Esophagus muscularis mucosa (tissue), 4 donors: ENCODE measurements around the gene TNS1. TPM values are rescaled to one million over a fixed set of nuclear protein-coding genes. Genes with fewer than 3 reads are reported as not detected.

Experiments
- DNase-seq: peaks from one replicate; pipeline ENCODE4 v3.0.0-alpha.2; 2017; ENCODE audit errors: extremely low spot score
- H3K27ac ChIP-seq, 4 donors: fragments of 200-600 bp; sonication (generic); replicated peaks in 1 of 4; 1 replicate in 3 of 4; 2 replicates in 1 of 4; pipeline ENCODE4 v1.5.1; 2016 to 2019; ENCODE audit warnings: mild to moderate bottlenecking in 1 of 4
- H3K27me3 ChIP-seq, 4 donors: fragments of 200-600 bp; sonication (generic); one replicate each; pipeline versions ENCODE4 v1.5.1 to v1.6.0; 2016 to 2019
- H3K36me3 ChIP-seq, 4 donors: fragments of 200-600 bp; sonication (generic); one replicate each; pipeline ENCODE4 v1.5.1; 2016 to 2019
- H3K4me1 ChIP-seq, 4 donors: fragments of 200-600 bp; sonication (generic); one replicate each; pipeline ENCODE4 v1.5.1; 2016 to 2019
- H3K4me3 ChIP-seq, 4 donors: fragments of 200-600 bp; sonication (generic); 1 replicate in 2 of 4; 2 replicates in 2 of 4; pipeline ENCODE4 v1.5.1; 2016 to 2019; ENCODE audit warnings: mild to moderate bottlenecking in 4 of 4, moderate library complexity in 1 of 4
- H3K9me3 ChIP-seq, 4 donors: fragments of 200-600 bp; sonication (generic); 1 replicate in 3 of 4; 2 replicates in 1 of 4; pipeline ENCODE4 v1.5.1; 2016 to 2019
- EP300 ChIP-seq: sonication (generic); formaldehyde crosslinking; IDR thresholded peaks from one replicate; pipeline ENCODE4 v1.6.1; 2017; ENCODE audit warnings: antibody characterized with exemption
- POLR2A ChIP-seq: fragments of 450-650 bp; IDR thresholded peaks from one replicate; pipeline ENCODE4 v1.6.1; 2017; ENCODE audit warnings: antibody characterized with exemption, moderate library complexity, mild to moderate bottlenecking, low read depth
- POLR2AphosphoS5 ChIP-seq, 2 donors: sonication (generic); formaldehyde crosslinking; IDR thresholded peaks; one replicate each; pipeline ENCODE4 v1.6.1; 2017; ENCODE audit warnings: antibody characterized with exemption in 2 of 2
- WGBS: methylation state at CpG from one replicate; pipeline ENCODE4 v1.1.5; 2018; 5-methylcytosine and 5-hydroxymethylcytosine counted together
- intact Hi-C: fragments of 100-400 bp; cut with DNase I; formaldehyde crosslinking; loops from one replicate; pipeline ENCODE4 v1.15.1; 2023
- total RNA-seq, 4 donors: library from RNA; depleted of rRNA; stranded (reverse); fragments of >200 nt; gene quantifications; one replicate each; pipeline versions ENCODE4 v1.1.0 to v1.2.1, GENCODE V29; 2016
- TF ChIP-seq, protein P1 (sequence below), 3 experiments: fragments of 200-600 bp in 2 of 3; fragments of 450-650 bp in 1 of 3; sonication (generic) in 2 of 3; IDR thresholded peaks; one replicate each; pipeline ENCODE4 v1.5.1; 2017 to 2019; ENCODE audit warnings: antibody characterized with exemption in 3 of 3, mild to moderate bottlenecking in 2 of 3, moderate library complexity in 1 of 3

TNS1 gene
- total RNA-seq, 4 donors from 2014 or later, result 1,001 to 2,170 (median 1,411) TPM

GRCh38 chr2:217923007-217923686, 79.6 kb downstream of the TNS1 start:
- 64% methylated on average over 7 of the region's 8 CpGs for WGBS
- Histone ChIP-seq H3K36me3 (peaks cover 0 to 31% (median 15%) of the 10 kb centered on the region in 4 donors), H3K27ac (peak overlapping the region; percentile 89 to 98 (median 97)), H3K4me1 (peaks cover 100% of the 10 kb centered on the region in 4 donors), H3K4me3 (peak overlapping the region; percentile 26 to 35 (median 32)), H3K27me3 (no peaks in the 10 kb centered on the region), H3K9me3 (no peaks in the 10 kb centered on the region)
- TF ChIP-seq EP300 (no peak), POLR2A (no peak), POLR2AphosphoS5 (IDR thresholded peaks at IDR 0.05) (no peak)
- TF ChIP-seq, protein P1, sequence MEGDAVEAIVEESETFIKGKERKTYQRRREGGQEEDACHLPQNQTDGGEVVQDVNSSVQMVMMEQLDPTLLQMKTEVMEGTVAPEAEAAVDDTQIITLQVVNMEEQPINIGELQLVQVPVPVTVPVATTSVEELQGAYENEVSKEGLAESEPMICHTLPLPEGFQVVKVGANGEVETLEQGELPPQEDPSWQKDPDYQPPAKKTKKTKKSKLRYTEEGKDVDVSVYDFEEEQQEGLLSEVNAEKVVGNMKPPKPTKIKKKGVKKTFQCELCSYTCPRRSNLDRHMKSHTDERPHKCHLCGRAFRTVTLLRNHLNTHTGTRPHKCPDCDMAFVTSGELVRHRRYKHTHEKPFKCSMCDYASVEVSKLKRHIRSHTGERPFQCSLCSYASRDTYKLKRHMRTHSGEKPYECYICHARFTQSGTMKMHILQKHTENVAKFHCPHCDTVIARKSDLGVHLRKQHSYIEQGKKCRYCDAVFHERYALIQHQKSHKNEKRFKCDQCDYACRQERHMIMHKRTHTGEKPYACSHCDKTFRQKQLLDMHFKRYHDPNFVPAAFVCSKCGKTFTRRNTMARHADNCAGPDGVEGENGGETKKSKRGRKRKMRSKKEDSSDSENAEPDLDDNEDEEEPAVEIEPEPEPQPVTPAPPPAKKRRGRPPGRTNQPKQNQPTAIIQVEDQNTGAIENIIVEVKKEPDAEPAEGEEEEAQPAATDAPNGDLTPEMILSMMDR (IDR thresholded peaks at IDR 0.05), result no peak
- DNase-seq, result no peak
- intact Hi-C loops, result no loop called here

DNA sequence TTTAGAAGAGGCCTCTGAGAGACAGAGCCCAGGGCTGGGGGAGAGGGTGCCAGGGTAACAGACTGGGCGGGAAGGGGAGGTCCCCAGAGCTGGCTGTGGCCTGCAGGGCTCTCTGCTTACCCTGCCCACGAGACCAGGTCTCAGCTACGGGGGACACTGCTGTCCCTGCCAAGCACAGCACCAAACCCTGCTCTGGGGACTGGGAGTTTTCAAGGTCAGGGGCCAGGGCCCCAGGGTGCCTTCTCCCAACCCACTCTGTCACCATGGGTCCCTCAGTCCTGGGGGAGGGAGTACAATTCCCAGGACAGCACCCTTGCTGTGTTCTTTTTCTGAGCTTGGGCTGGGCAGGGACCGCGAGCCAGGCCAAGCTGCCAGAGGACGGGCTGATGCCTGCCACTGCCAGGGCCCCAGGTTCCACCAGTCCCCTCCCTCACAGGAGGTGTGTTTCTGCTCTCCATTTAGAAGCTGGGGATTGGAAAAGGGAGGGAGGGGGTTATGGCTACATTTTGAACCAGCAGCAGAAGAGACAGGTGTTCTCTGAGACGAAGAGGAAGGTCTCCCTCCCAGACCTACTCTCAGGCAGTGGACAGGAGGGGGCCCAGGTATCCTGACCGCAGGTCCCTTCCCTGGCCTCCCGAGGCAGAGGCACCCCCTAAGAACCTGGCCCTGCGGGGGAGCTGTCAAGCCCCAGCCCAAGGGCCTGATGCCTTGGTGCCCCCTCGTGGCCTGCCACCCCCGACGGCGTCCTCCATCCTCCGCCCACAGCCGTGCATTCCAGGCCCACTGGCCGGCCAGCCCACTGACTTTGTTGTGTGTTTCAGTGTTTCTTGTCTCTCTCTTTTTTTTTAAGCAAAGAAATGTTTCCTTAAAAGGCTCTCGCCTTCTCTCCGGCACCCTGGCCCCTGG, 80.4 kb downstream of the TNS1 start:
- Histone ChIP-seq H3K4me1 (peaks cover 100% of the 10 kb centered on the region in 4 donors), H3K36me3 (peaks cover 0 to 31% (median 18%) of the 10 kb centered on the region in 4 donors), H3K27ac (peak overlapping the region; percentile 89 to 98 (median 97)), H3K9me3 (no peaks in the 10 kb centered on the region), H3K4me3 (peak overlapping the region; percentile 26 to 43 (median 32)), H3K27me3 (no peaks in the 10 kb centered on the region)
- 33% methylated on average over 14 of the region's 19 CpGs for WGBS
- intact Hi-C loops, result no loop called here
- no peak for DNase-seq
- TF ChIP-seq POLR2AphosphoS5 (IDR thresholded peaks at IDR 0.05) (peak in 1 of 2 donors; percentile 77), POLR2A (no peak), EP300 (no peak)
- TF ChIP-seq, protein P1 (IDR thresholded peaks at IDR 0.05), result peak; percentile 23 to 41 (median 37)

DNA sequence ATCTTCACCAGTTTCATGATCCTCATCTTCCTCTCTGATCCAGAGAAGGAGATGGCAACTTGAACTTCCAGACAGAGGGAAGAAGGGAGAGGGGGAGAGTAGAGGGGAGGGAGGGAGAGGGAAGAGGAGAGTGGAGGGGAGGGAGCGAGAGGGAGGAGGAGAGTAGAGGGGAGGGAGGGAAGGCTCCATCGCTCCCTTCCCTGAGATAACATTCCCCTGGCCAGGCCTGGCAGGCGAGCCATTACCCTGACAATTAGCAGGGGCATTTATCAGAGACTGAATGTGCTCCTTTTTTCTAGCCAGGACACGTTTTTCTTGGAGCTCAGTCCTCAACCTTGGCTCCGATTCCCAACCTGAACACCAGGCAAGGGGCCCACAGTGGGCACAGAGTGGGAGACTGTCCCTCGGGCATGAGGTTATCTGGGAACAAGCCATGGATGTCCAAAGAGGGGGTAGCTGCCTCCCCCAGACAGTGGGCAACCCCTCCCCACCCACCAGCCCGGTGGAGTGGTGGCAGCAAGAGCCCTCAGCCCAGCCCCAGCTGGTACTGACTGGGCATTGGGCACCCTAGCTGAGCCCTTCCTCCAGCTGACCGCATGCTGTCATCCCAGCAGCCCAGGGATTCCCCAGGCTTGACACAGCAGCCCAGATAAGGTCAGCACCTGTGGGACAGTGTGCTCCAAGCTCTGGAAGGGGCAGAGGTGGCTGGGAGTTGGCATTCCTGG, 81.8 kb downstream of the TNS1 start:
- Histone ChIP-seq H3K4me3 (peak overlapping the region; percentile 26 to 43 (median 32)), H3K9me3 (no peaks in the 10 kb centered on the region), H3K4me1 (peaks cover 100% of the 10 kb centered on the region in 4 donors), H3K36me3 (peaks cover 6 to 35% (median 20%) of the 10 kb centered on the region in 4 donors), H3K27me3 (no peaks in the 10 kb centered on the region), H3K27ac (peak overlapping the region; percentile 89 to 98 (median 97))
- DNase-seq, result no peak
- WGBS, result 36% methylated on average over 8 of the region's 8 CpGs
- intact Hi-C loops, result no loop called here
- TF ChIP-seq, protein P1 (IDR thresholded peaks at IDR 0.05), result no peak
- peak in 1 of 2 donors; percentile 36 for TF ChIP-seq POLR2AphosphoS5 (IDR thresholded peaks at IDR 0.05)
- TF ChIP-seq POLR2A, result peak; percentile 41
- TF ChIP-seq EP300, result peak; percentile 51

DNA sequence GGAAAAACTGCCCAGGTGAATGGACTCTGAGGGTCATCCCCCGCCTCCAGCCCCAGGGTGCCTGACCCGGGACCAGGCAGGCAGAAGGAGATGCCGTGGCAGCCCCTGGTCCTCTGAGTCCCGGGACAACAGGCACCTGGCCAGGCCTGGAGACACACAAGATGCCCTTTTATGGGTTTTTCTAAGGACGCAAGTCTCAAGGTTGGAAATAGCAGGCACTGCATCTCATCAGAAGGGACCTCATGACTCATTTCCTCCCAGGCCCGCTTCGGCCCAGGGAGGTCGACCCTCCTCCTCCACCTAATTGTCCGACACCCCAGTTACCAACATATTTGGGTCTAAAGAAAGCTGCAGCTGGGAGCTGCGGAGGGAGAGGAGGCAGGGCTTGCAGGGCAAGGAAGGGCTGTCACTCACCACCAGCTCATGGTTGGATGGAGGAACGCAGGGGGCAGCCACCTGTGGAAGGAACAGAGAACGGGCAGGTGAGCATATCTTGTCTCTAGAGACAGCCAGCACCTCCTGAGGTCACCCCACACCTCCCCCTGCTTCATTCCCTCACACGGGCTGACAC, 82.9 kb downstream of the TNS1 start:
- Histone ChIP-seq H3K27me3 (no peaks in the 10 kb centered on the region), H3K4me1 (peaks cover 100% of the 10 kb centered on the region in 4 donors), H3K9me3 (no peaks in the 10 kb centered on the region), H3K27ac (peak overlapping the region; percentile 89 to 98 (median 97)), H3K36me3 (peaks cover 17 to 46% (median 29%) of the 10 kb centered on the region in 4 donors), H3K4me3 (peak overlapping the region; percentile 25 to 43 (median 32))
- TF ChIP-seq EP300, result no peak
- peak in 1 of 2 donors; percentile 86 for TF ChIP-seq POLR2AphosphoS5 (IDR thresholded peaks at IDR 0.05)
- 39% methylated on average over 7 of the region's 13 CpGs for WGBS
- DNase-seq, result no peak
- intact Hi-C loops, result no loop called here
